ENCODE measurements around the gene COL17A1.

COL17A1 gene

GRCh38 chr10:104080762-104081161 is 4.9 kb downstream of the COL17A1 start:
- no peak overlapping the region for H3K27ac Mint-ChIP-seq
- H3K27me3 Mint-ChIP-seq = peaks cover 0 to 5% of the 10 kb centered on the region in 2 donors
- H3K4me1 Mint-ChIP-seq = no peaks in the 10 kb centered on the region
- no peak for ATAC-seq (replicated peaks)
- no peak for DNase-seq
- no peaks in the 10 kb centered on the region for H3K36me3 Mint-ChIP-seq
- no peaks in the 10 kb centered on the region for H3K9me3 Mint-ChIP-seq
- no peak overlapping the region for H3K4me3 Mint-ChIP-seq

GRCh38 chr10:104077663-104078151 is 8.0 kb downstream of the COL17A1 start:
- no peaks in the 10 kb centered on the region for H3K36me3 Mint-ChIP-seq
- ATAC-seq (replicated peaks) (no peak), DNase-seq (no peak)
- peaks cover 0 to 5% of the 10 kb centered on the region in 2 donors for H3K27me3 Mint-ChIP-seq
- no peak overlapping the region for H3K27ac Mint-ChIP-seq
- H3K4me3 Mint-ChIP-seq = no peak overlapping the region
- H3K4me1 Mint-ChIP-seq = no peaks in the 10 kb centered on the region
- H3K9me3 Mint-ChIP-seq = no peaks in the 10 kb centered on the region

- DNase-seq = no peak
- H3K9me3 Mint-ChIP-seq = no peaks in the 10 kb centered on the region
- H3K4me1 Mint-ChIP-seq = no peaks in the 10 kb centered on the region
- no peak overlapping the region for H3K4me3 Mint-ChIP-seq
- H3K27me3 Mint-ChIP-seq = peaks cover 0 to 5% of the 10 kb centered on the region in 2 donors
- H3K36me3 Mint-ChIP-seq = no peaks in the 10 kb centered on the region
- no peak for ATAC-seq (replicated peaks)
- H3K27ac Mint-ChIP-seq = no peak overlapping the region
Measured at GRCh38 chr10:104077247-104077646, 8.4 kb downstream of the COL17A1 start.

- Mint-ChIP-seq H3K27me3 (peaks cover 0 to 5% of the 10 kb centered on the region in 2 donors), H3K4me3 (no peak overlapping the region), H3K27ac (no peak overlapping the region), H3K36me3 (no peaks in the 10 kb centered on the region), H3K4me1 (no peaks in the 10 kb centered on the region), H3K9me3 (no peaks in the 10 kb centered on the region)
- DNase-seq (no peak), ATAC-seq (replicated peaks) (no peak)
Measured at GRCh38 chr10:104076743-104077160, 8.9 kb downstream of the COL17A1 start.

- Mint-ChIP-seq H3K27me3 (peaks cover 0 to 5% of the 10 kb centered on the region in 2 donors), H3K4me3 (no peak overlapping the region), H3K4me1 (no peaks in the 10 kb centered on the region), H3K9me3 (no peaks in the 10 kb centered on the region), H3K36me3 (no peaks in the 10 kb centered on the region), H3K27ac (no peak overlapping the region)
- ATAC-seq (replicated peaks) (no peak), DNase-seq (no peak)
Measured at GRCh38 chr10:104074505-104074904, 11.2 kb downstream of the COL17A1 start.

- DNase-seq (no peak), ATAC-seq (replicated peaks) (no peak)
- Mint-ChIP-seq H3K9me3 (no peaks in the 10 kb centered on the region), H3K27me3 (no peaks in the 10 kb centered on the region), H3K27ac (no peak overlapping the region), H3K4me1 (no peaks in the 10 kb centered on the region), H3K36me3 (no peaks in the 10 kb centered on the region), H3K4me3 (no peak overlapping the region)
Measured at GRCh38 chr10:104072786-104073185, 12.9 kb downstream of the COL17A1 start.

- Mint-ChIP-seq H3K36me3 (no peaks in the 10 kb centered on the region), H3K4me1 (no peaks in the 10 kb centered on the region), H3K4me3 (no peak overlapping the region), H3K27ac (no peak overlapping the region), H3K9me3 (no peaks in the 10 kb centered on the region), H3K27me3 (peaks cover 7 to 8% of the 10 kb centered on the region in 2 donors)
- no peak for DNase-seq
- ATAC-seq (replicated peaks) = no peak
Measured at GRCh38 chr10:104069613-104070012, 16.1 kb downstream of the COL17A1 start.

- no peak overlapping the region for H3K4me3 Mint-ChIP-seq
- no peak for ATAC-seq (replicated peaks)
- no peaks in the 10 kb centered on the region for H3K36me3 Mint-ChIP-seq
- H3K9me3 Mint-ChIP-seq = no peaks in the 10 kb centered on the region
- H3K4me1 Mint-ChIP-seq = no peaks in the 10 kb centered on the region
- H3K27me3 Mint-ChIP-seq = peaks cover 7 to 12% of the 10 kb centered on the region in 2 donors
- no peak for DNase-seq
- no peak overlapping the region for H3K27ac Mint-ChIP-seq
Measured at GRCh38 chr10:104067525-104067924, 18.2 kb downstream of the COL17A1 start.

GRCh38 chr10:104066945-104067344 is 18.7 kb downstream of the COL17A1 start:
- Mint-ChIP-seq H3K36me3 (no peaks in the 10 kb centered on the region), H3K27me3 (peaks cover 7 to 12% of the 10 kb centered on the region in 2 donors), H3K4me3 (no peak overlapping the region), H3K27ac (no peak overlapping the region), H3K4me1 (no peaks in the 10 kb centered on the region), H3K9me3 (no peaks in the 10 kb centered on the region)
- DNase-seq = no peak
- ATAC-seq (replicated peaks) = no peak

GRCh38 chr10:104065748-104066147 is 19.9 kb downstream of the COL17A1 start:
- DNase-seq = no peak
- Mint-ChIP-seq H3K4me3 (no peak overlapping the region), H3K9me3 (no peaks in the 10 kb centered on the region), H3K4me1 (no peaks in the 10 kb centered on the region), H3K36me3 (no peaks in the 10 kb centered on the region), H3K27ac (no peak overlapping the region), H3K27me3 (peaks cover 7 to 12% of the 10 kb centered on the region in 2 donors)
- ATAC-seq (replicated peaks) = no peak

GRCh38 chr10:104061196-104061595 is 24.5 kb downstream of the COL17A1 start:
- Mint-ChIP-seq H3K36me3 (no peaks in the 10 kb centered on the region), H3K9me3 (no peaks in the 10 kb centered on the region), H3K27ac (no peak overlapping the region), H3K27me3 (peaks cover 7 to 12% of the 10 kb centered on the region in 2 donors), H3K4me1 (no peaks in the 10 kb centered on the region), H3K4me3 (no peak overlapping the region)
- DNase-seq = no peak
- ATAC-seq (replicated peaks) = no peak

- H3K4me3 Mint-ChIP-seq = no peak overlapping the region
Measured at GRCh38 chr10:104059364-104059763, 26.3 kb downstream of the COL17A1 start.

GRCh38 chr10:104057717-104058116 is 28.0 kb downstream of the COL17A1 start:
- no peak for ATAC-seq (replicated peaks)
- H3K36me3 Mint-ChIP-seq = no peaks in the 10 kb centered on the region
- no peaks in the 10 kb centered on the region for H3K4me1 Mint-ChIP-seq
- no peak for DNase-seq
- no peaks in the 10 kb centered on the region for H3K27me3 Mint-ChIP-seq
- no peaks in the 10 kb centered on the region for H3K9me3 Mint-ChIP-seq
- no peak overlapping the region for H3K4me3 Mint-ChIP-seq
- H3K27ac Mint-ChIP-seq = no peak overlapping the region

More at GRCh38 chr10:104059364-104059763, 26.3 kb downstream of the COL17A1 start:
- DNase-seq = no peak
- no peaks in the 10 kb centered on the region for H3K9me3 Mint-ChIP-seq
- ATAC-seq (replicated peaks) = no peak
- no peak overlapping the region for H3K27ac Mint-ChIP-seq
- H3K4me1 Mint-ChIP-seq = no peaks in the 10 kb centered on the region
- H3K36me3 Mint-ChIP-seq = no peaks in the 10 kb centered on the region
- H3K27me3 Mint-ChIP-seq = peaks cover 0 to 3% of the 10 kb centered on the region in 2 donors

GRCh38 chr10:104056619-104057273 is 28.9 kb downstream of the COL17A1 start:
- Mint-ChIP-seq H3K4me1 (no peaks in the 10 kb centered on the region), H3K27me3 (no peaks in the 10 kb centered on the region), H3K27ac (no peak overlapping the region), H3K36me3 (no peaks in the 10 kb centered on the region), H3K9me3 (no peaks in the 10 kb centered on the region), H3K4me3 (no peak overlapping the region)
- ATAC-seq (replicated peaks) (no peak), DNase-seq (no peak)

GRCh38 chr10:104054430-104054829 is 31.2 kb downstream of the COL17A1 start:
- H3K27ac Mint-ChIP-seq = no peak overlapping the region
- no peak for DNase-seq
- no peaks in the 10 kb centered on the region for H3K36me3 Mint-ChIP-seq
- ATAC-seq (replicated peaks) = no peak
- no peak overlapping the region for H3K4me3 Mint-ChIP-seq
- no peaks in the 10 kb centered on the region for H3K4me1 Mint-ChIP-seq
- no peaks in the 10 kb centered on the region for H3K27me3 Mint-ChIP-seq
- H3K9me3 Mint-ChIP-seq = no peaks in the 10 kb centered on the region

Data from stimulated activated naive B cell treated with anti-CD40 and anti-IgM and Interleukin-4, amounts not matched to agents 10 μg/mL and 1 μg/mL and 100 μg/mL, for 72 hours (primary cell).